GM12872 (cell line): ENCODE results near the gene ZNF792.

Experiments used
- CTCF ChIP-seq: IDR thresholded peaks from 3 replicates; pipeline ENCODE4 v1.5.1; 2011; ENCODE audit warnings: low read depth, mild to moderate bottlenecking, low read length, moderate library complexity; ENCODE audit not compliant: insufficient read depth

Gene ZNF792

GRCh38 chr19:34982275-34982674 is 18.2 kb upstream of the ZNF792 start:
- no peak for TF ChIP-seq CTCF

- TF ChIP-seq CTCF, result no peak
These were observed 16.0 kb upstream of the ZNF792 start for GRCh38 chr19:34979819-34980640.

- no peak for TF ChIP-seq CTCF
These were observed 12.6 kb upstream of the ZNF792 start for GRCh38 chr19:34976611-34977010.

GRCh38 chr19:34975056-34975455 is 11.0 kb upstream of the ZNF792 start:
- TF ChIP-seq CTCF, result no peak

GRCh38 chr19:34974646-34975045 is 10.6 kb upstream of the ZNF792 start:
- no peak for TF ChIP-seq CTCF

- no peak for TF ChIP-seq CTCF
These were observed 8.2 kb upstream of the ZNF792 start for GRCh38 chr19:34972163-34972705.

GRCh38 chr19:34969721-34970120 is 5.7 kb upstream of the ZNF792 start:
- no peak for TF ChIP-seq CTCF
